MM.1S (cell line): ENCODE results near the gene ZNF599.

ENCODE experiments used
- EZH2 ChIP-seq: fragments of 300-600 bp; sonication (generic); optimal IDR thresholded peaks from 2 replicates; pipeline ENCODE3; 2017; ENCODE audit warnings: low read depth, mild to moderate bottlenecking, antibody characterized with exemption, low read length, mixed read lengths
- EZH2phosphoT487 ChIP-seq: fragments of 300-600 bp; sonication (generic); IDR thresholded peaks from 2 replicates; pipeline ENCODE4 v1.6.1; 2018; ENCODE audit warnings: antibody characterized with exemption, low read length
- TF ChIP-seq, protein P1 (sequence below): fragments of 300-600 bp; sonication (generic); IDR thresholded peaks from 2 replicates; pipeline ENCODE4 v1.5.1; 2016; ENCODE audit warnings: antibody characterized with exemption, low read length, mixed read lengths

DNA sequence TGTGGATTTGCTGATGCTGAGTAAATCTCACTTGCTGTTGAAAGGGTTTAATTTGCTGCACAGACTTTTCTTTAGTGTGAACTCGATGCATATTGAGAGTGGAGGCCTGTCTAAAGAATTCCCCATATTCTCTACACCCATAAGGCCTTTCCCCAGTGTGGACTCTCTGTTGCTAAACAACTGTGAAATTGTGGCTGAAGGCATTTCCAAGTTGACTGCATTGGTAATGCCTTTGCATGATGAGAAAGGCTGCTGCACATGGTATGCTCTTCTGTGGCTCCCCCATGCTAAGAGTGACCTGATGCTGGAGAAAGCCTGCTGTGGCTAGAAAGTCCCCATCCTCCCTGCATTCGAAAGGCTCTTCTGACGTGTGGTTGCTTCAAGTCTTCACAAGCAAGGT is 6.6 kb upstream of the ZNF599 start:
- TF ChIP-seq, protein P1, sequence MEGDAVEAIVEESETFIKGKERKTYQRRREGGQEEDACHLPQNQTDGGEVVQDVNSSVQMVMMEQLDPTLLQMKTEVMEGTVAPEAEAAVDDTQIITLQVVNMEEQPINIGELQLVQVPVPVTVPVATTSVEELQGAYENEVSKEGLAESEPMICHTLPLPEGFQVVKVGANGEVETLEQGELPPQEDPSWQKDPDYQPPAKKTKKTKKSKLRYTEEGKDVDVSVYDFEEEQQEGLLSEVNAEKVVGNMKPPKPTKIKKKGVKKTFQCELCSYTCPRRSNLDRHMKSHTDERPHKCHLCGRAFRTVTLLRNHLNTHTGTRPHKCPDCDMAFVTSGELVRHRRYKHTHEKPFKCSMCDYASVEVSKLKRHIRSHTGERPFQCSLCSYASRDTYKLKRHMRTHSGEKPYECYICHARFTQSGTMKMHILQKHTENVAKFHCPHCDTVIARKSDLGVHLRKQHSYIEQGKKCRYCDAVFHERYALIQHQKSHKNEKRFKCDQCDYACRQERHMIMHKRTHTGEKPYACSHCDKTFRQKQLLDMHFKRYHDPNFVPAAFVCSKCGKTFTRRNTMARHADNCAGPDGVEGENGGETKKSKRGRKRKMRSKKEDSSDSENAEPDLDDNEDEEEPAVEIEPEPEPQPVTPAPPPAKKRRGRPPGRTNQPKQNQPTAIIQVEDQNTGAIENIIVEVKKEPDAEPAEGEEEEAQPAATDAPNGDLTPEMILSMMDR = no peak
- TF ChIP-seq EZH2phosphoT487 (no peak), EZH2 (no peak)
